Transverse colon (tissue), 4 donors: Measurements from ENCODE around the gene MEIS3.

ENCODE experiments used
- EP300 ChIP-seq: sonication (generic); formaldehyde crosslinking; IDR thresholded peaks from one replicate; pipeline ENCODE4 v1.6.1; 2017; ENCODE audit warnings: antibody characterized with exemption, low read depth
- POLR2AphosphoS5 ChIP-seq, 3 donors: sonication (generic); formaldehyde crosslinking; IDR thresholded peaks; one replicate each; pipeline ENCODE4 v1.6.1; 2016; ENCODE audit warnings: antibody characterized with exemption in 3 of 3
- TF ChIP-seq, protein P1 (sequence below), 5 experiments: fragments of 200-600 bp in 3 of 5; fragments of 450-650 bp in 2 of 5; sonication (generic) in 3 of 5; IDR thresholded peaks; 1 replicate in 2 of 5; 2 replicates in 3 of 5; pipeline ENCODE4 v1.5.1; 2016 to 2017; ENCODE audit warnings: antibody characterized with exemption in 5 of 5, inconsistent platforms in 3 of 5, mild to moderate bottlenecking in 2 of 5, moderate library complexity in 1 of 5

DNA sequence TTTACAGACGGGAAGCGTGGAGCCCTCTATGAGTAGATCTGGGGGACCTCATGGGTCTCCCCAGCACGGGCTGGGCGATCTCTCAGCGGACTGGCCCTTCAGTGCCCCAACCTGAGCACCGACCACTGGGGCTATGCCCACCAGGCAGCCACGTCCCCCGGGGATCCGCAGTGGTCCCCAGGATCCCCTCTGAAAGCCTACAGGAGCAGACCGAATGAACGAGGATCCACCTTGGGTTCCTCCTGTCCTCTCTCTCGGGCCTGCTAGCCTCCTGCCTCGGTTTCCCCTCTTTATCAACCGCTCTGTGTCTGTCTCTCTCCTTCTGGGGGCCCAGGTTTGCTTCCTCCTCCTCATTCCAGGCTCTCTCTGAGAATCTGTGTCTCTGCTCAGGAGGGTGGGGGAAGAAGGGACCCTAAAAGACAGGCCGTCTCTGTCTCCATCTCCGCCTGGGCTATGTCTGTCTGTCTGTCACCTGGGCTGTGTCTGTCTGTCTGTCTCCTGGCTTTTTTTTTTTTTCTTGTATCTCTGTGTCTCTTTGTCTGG, 2.0 kb upstream of the MEIS3 start:
- TF ChIP-seq, protein P1, sequence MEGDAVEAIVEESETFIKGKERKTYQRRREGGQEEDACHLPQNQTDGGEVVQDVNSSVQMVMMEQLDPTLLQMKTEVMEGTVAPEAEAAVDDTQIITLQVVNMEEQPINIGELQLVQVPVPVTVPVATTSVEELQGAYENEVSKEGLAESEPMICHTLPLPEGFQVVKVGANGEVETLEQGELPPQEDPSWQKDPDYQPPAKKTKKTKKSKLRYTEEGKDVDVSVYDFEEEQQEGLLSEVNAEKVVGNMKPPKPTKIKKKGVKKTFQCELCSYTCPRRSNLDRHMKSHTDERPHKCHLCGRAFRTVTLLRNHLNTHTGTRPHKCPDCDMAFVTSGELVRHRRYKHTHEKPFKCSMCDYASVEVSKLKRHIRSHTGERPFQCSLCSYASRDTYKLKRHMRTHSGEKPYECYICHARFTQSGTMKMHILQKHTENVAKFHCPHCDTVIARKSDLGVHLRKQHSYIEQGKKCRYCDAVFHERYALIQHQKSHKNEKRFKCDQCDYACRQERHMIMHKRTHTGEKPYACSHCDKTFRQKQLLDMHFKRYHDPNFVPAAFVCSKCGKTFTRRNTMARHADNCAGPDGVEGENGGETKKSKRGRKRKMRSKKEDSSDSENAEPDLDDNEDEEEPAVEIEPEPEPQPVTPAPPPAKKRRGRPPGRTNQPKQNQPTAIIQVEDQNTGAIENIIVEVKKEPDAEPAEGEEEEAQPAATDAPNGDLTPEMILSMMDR (IDR thresholded peaks at IDR 0.05), result no peak
- TF ChIP-seq POLR2AphosphoS5 (IDR thresholded peaks at IDR 0.05) (no peak), EP300 (no peak)
